HEK293 (cell line): ENCODE results near the gene NISCH.

Source experiments
- CTCF ChIA-PET: fragments of 350-600 bp; formaldehyde crosslinking; extraction: SDS; loops from one replicate; lab custom pipeline; 2021; ENCODE audit warnings: antibody characterized with exemption; lab: Yijun Ruan, JAX
- POLR2A ChIA-PET: fragments of 300-600 bp; formaldehyde crosslinking; extraction: SDS; loops from one replicate; lab custom pipeline; 2020; ENCODE audit warnings: antibody characterized with exemption, inconsistent platforms; lab: Yijun Ruan, JAX
- H3K27ac ChIP-seq: fragments of 200-500 bp; sonication (Bioruptor generic); 2 replicates; pipeline ENCODE4 v1.5.1; 2014; ENCODE audit warnings: low read depth, low read length, control low read depth, inconsistent platforms; ENCODE audit errors: extremely low read depth
- H3K36me3 ChIP-seq, 2 experiments: fragments of 200-500 bp in 1 of 2; sonication (Bioruptor generic) in 1 of 2; 1 replicate in 1 of 2; 2 replicates in 1 of 2; pipeline ENCODE4 v1.5.1; 2014 to 2017; ENCODE audit warnings: inconsistent platforms in 2 of 2, low read length in 2 of 2; ENCODE audit not compliant: control insufficient read depth in 2 of 2, insufficient read depth in 1 of 2
- H3K4me1 ChIP-seq: fragments of 200-500 bp; sonication (Bioruptor generic); 2 replicates; pipeline ENCODE4 v1.5.1; 2014; ENCODE audit warnings: mild to moderate bottlenecking, low read length, inconsistent platforms; ENCODE audit not compliant: control insufficient read depth, insufficient read depth
- H3K4me3 ChIP-seq: 2 replicates; pipeline ENCODE4 v1.5.1; 2011; ENCODE audit warnings: low read depth, mild to moderate bottlenecking, control low read depth, low read length, moderate library complexity
- H3K9me3 ChIP-seq: fragments of 200-500 bp; sonication (Bioruptor generic); 2 replicates; pipeline ENCODE4 v1.5.1; 2014; ENCODE audit warnings: low read depth, low read length, inconsistent platforms; ENCODE audit not compliant: control insufficient read depth, insufficient read depth
- HOXD13 ChIP-seq: sonication (generic); formaldehyde crosslinking; IDR thresholded peaks from 2 replicates; pipeline ENCODE4 v1.8.0; 2022; ENCODE audit warnings: missing genetic modification reagents, borderline replicate concordance
- KLF10 ChIP-seq: fragments of 450-650 bp; IDR thresholded peaks from 2 replicates; pipeline ENCODE4 v1.5.1; 2018; ENCODE audit warnings: missing biosample characterization, mild to moderate bottlenecking, missing genetic modification characterization
- MZF1 ChIP-seq: fragments of 450-650 bp; formaldehyde crosslinking; IDR thresholded peaks from 2 replicates; pipeline ENCODE4 v1.5.1; 2017; ENCODE audit warnings: missing biosample characterization, missing genetic modification characterization, borderline replicate concordance
- SETDB1 ChIP-seq: IDR thresholded peaks from one replicate; pipeline ENCODE4 v1.6.1; 2017; ENCODE audit warnings: mild to moderate bottlenecking, low read length, moderate library complexity, mixed read lengths; ENCODE audit not compliant: insufficient read length
- SP3 ChIP-seq: fragments of 450-650 bp; formaldehyde crosslinking; IDR thresholded peaks from 2 replicates; pipeline ENCODE4 v1.5.1; 2016; ENCODE audit warnings: missing biosample characterization, missing genetic modification characterization
- ZBTB20 ChIP-seq: fragments of 450-650 bp; formaldehyde crosslinking; IDR thresholded peaks from 2 replicates; pipeline ENCODE4 v1.5.1; 2016; ENCODE audit warnings: missing biosample characterization, missing genetic modification characterization
- ZBTB21 ChIP-seq: fragments of 450-650 bp; formaldehyde crosslinking; IDR thresholded peaks from 2 replicates; pipeline ENCODE4 v1.5.1; 2017; ENCODE audit warnings: missing biosample characterization, missing genetic modification characterization
- ZBTB48 ChIP-seq: fragments of 450-650 bp; formaldehyde crosslinking; IDR thresholded peaks from 2 replicates; pipeline ENCODE4 v1.5.1; 2016; ENCODE audit warnings: missing biosample characterization, missing genetic modification characterization
- ZBTB8A ChIP-seq: fragments of 450-650 bp; formaldehyde crosslinking; IDR thresholded peaks from 2 replicates; pipeline ENCODE4 v1.5.1; 2016; ENCODE audit warnings: missing biosample characterization, missing genetic modification characterization
- ZEB2 ChIP-seq: fragments of 450-650 bp; formaldehyde crosslinking; IDR thresholded peaks from 2 replicates; pipeline ENCODE4 v1.5.1; 2016; ENCODE audit warnings: missing biosample characterization, missing genetic modification characterization
- ZNF366 ChIP-seq: fragments of 450-650 bp; formaldehyde crosslinking; conservative IDR thresholded peaks from 2 replicates; pipeline ENCODE4 v1.5.1; 2016; ENCODE audit warnings: missing biosample characterization, missing genetic modification characterization
- ZNF404 ChIP-seq: fragments of 450-650 bp; formaldehyde crosslinking; IDR thresholded peaks from 2 replicates; pipeline ENCODE4 v1.5.1; 2017; ENCODE audit warnings: missing biosample characterization, missing genetic modification characterization
- ZNF48 ChIP-seq: fragments of 450-650 bp; formaldehyde crosslinking; IDR thresholded peaks from 2 replicates; pipeline ENCODE4 v1.5.1; 2016; ENCODE audit warnings: missing biosample characterization, missing genetic modification characterization
- ZNF529 ChIP-seq: fragments of 450-650 bp; formaldehyde crosslinking; IDR thresholded peaks from 2 replicates; pipeline ENCODE4 v1.5.1; 2017; ENCODE audit warnings: missing genetic modification characterization, missing biosample characterization; ENCODE audit not compliant: insufficient replicate concordance
- ZNF785 ChIP-seq: fragments of 450-650 bp; formaldehyde crosslinking; IDR thresholded peaks from 2 replicates; pipeline ENCODE4 v1.5.1; 2016; ENCODE audit warnings: missing biosample characterization, missing genetic modification characterization
- TF ChIP-seq, protein P1 (sequence below): fragments of 450-650 bp; formaldehyde crosslinking; IDR thresholded peaks from 2 replicates; pipeline ENCODE4 v1.5.1; 2016; ENCODE audit warnings: missing biosample characterization, missing genetic modification characterization
- TF ChIP-seq, protein P2 (sequence below): fragments of 450-650 bp; IDR thresholded peaks from 2 replicates; pipeline ENCODE4 v1.5.1; 2018; ENCODE audit warnings: missing biosample characterization, missing genetic modification characterization
- TF ChIP-seq, protein P3 (sequence below): fragments of 450-650 bp; formaldehyde crosslinking; IDR thresholded peaks from 2 replicates; pipeline ENCODE4 v1.5.1; 2016; ENCODE audit warnings: missing biosample characterization, missing genetic modification characterization
- TF ChIP-seq, protein P4 (sequence below): fragments of 450-650 bp; formaldehyde crosslinking; IDR thresholded peaks from 2 replicates; pipeline ENCODE4 v1.5.1; 2016; ENCODE audit warnings: missing biosample characterization, missing genetic modification characterization
- TF ChIP-seq, protein P5 (sequence below): fragments of 450-650 bp; formaldehyde crosslinking; IDR thresholded peaks from 2 replicates; pipeline ENCODE4 v1.5.1; 2016; ENCODE audit warnings: missing biosample characterization, missing genetic modification characterization
- TF ChIP-seq, protein P6 (sequence below): fragments of 450-650 bp; formaldehyde crosslinking; IDR thresholded peaks from 2 replicates; pipeline ENCODE4 v1.5.1; 2016; ENCODE audit warnings: missing biosample characterization, missing genetic modification characterization, borderline replicate concordance

Gene NISCH

DNA sequence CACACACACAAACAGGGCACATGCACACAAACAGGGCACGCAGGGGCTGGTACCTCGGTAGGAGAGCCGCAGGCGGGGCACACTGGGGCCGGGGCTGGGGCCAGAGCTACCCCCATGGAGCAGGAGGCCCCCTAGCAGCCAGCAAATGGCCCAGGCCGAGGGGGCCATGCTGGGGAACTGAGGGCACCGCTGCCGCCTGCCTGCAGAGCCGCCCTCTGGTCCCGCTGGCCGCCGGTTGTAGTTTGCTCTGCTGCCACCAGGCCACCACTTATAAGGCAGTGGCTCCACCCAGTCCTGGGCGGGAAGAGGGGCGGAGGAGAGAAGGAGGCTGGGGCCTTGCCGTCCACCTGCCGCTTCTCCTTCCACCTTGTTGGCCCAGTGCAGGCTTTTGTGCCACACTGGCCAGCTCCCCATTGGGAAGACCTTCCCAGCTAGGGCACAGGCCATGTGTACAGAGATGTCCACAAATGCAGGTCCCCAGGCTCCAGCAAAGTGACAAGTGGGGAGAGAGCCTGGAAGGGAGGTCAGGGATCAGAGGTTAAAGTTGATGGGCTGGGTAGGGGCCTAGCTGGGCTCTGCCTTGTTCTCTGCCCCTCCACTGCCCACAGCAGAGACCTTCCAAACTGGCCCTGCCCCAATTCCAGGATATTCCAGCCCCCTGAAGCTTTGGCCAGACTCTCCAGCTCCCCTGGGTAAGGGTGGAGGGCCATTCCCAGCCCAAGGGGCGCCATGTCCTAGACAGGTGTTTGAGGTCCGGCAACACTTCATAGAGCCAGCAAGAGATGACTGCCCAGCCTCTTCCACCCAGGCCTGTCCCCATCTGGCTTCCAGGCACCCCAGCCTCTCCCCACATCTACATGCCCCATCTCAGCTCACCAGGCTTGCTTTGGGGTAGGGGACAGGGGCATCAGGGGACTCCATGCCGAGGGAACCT is 10.3 kb upstream of the NISCH start, which contains the start of gene SEMA3G (continued):
- TF ChIP-seq, protein P1, sequence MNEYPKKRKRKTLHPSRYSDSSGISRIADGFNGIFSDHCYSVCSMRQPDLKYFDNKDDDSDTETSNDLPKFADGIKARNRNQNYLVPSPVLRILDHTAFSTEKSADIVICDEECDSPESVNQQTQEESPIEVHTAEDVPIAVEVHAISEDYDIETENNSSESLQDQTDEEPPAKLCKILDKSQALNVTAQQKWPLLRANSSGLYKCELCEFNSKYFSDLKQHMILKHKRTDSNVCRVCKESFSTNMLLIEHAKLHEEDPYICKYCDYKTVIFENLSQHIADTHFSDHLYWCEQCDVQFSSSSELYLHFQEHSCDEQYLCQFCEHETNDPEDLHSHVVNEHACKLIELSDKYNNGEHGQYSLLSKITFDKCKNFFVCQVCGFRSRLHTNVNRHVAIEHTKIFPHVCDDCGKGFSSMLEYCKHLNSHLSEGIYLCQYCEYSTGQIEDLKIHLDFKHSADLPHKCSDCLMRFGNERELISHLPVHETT (tag by site-specific recombination): no peak
- TF ChIP-seq ZBTB48 (tag by site-specific recombination) (no peak), KLF10 (tag by site-specific recombination) (no peak), HOXD13 (no peak), SP3 (tag by site-specific recombination) (peak; percentile 92), SETDB1 (no peak)

DNA sequence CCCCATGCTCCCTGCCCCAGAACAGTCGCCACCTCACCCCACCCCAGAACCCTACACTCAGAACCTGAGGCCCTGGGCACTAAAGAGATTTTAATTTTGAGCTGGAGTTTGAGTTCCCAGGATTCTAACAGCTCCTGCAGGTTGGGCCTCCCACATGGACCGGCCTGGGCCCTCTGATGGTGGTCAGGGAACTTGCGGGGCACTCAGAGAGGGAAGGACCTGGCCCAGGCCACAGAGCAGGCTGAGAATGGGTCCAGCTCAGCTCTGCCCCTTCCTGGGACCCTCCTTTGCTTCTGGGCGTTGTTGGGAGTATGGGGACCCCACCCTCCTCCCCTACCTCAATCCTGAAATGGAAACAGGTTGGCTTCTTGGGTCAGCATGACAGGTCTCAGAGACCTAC is 9.4 kb upstream of the NISCH start:
- POLR2A ChIA-PET: no interaction called here
- CTCF ChIA-PET: interaction anchor here (0.8 to 7.9 kb wide), 8 partner anchors 11 to 226 kb away, joined by 3 to 97 read pairs (median 5); no protein-coding TSS in a partner anchor
- H3K27ac ChIP-seq: no peak overlapping the region
- no peak for TF ChIP-seq ZEB2 (tag by site-specific recombination)
- TF ChIP-seq, protein P2, sequence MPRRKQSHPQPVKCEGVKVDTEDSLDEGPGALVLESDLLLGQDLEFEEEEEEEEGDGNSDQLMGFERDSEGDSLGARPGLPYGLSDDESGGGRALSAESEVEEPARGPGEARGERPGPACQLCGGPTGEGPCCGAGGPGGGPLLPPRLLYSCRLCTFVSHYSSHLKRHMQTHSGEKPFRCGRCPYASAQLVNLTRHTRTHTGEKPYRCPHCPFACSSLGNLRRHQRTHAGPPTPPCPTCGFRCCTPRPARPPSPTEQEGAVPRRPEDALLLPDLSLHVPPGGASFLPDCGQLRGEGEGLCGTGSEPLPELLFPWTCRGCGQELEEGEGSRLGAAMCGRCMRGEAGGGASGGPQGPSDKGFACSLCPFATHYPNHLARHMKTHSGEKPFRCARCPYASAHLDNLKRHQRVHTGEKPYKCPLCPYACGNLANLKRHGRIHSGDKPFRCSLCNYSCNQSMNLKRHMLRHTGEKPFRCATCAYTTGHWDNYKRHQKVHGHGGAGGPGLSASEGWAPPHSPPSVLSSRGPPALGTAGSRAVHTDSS: no peak
- TF ChIP-seq ZNF366 (tag by site-specific recombination): no peak
- no peak for TF ChIP-seq MZF1
- TF ChIP-seq ZNF529 (tag by site-specific recombination): no peak
- TF ChIP-seq, protein P3, sequence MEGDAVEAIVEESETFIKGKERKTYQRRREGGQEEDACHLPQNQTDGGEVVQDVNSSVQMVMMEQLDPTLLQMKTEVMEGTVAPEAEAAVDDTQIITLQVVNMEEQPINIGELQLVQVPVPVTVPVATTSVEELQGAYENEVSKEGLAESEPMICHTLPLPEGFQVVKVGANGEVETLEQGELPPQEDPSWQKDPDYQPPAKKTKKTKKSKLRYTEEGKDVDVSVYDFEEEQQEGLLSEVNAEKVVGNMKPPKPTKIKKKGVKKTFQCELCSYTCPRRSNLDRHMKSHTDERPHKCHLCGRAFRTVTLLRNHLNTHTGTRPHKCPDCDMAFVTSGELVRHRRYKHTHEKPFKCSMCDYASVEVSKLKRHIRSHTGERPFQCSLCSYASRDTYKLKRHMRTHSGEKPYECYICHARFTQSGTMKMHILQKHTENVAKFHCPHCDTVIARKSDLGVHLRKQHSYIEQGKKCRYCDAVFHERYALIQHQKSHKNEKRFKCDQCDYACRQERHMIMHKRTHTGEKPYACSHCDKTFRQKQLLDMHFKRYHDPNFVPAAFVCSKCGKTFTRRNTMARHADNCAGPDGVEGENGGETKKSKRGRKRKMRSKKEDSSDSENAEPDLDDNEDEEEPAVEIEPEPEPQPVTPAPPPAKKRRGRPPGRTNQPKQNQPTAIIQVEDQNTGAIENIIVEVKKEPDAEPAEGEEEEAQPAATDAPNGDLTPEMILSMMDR (tag by site-specific recombination): no peak
- TF ChIP-seq KLF10 (tag by site-specific recombination): no peak
- TF ChIP-seq, protein P4, sequence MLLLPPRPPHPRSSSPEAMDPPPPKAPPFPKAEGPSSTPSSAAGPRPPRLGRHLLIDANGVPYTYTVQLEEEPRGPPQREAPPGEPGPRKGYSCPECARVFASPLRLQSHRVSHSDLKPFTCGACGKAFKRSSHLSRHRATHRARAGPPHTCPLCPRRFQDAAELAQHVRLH: no peak
- TF ChIP-seq, protein P5, sequence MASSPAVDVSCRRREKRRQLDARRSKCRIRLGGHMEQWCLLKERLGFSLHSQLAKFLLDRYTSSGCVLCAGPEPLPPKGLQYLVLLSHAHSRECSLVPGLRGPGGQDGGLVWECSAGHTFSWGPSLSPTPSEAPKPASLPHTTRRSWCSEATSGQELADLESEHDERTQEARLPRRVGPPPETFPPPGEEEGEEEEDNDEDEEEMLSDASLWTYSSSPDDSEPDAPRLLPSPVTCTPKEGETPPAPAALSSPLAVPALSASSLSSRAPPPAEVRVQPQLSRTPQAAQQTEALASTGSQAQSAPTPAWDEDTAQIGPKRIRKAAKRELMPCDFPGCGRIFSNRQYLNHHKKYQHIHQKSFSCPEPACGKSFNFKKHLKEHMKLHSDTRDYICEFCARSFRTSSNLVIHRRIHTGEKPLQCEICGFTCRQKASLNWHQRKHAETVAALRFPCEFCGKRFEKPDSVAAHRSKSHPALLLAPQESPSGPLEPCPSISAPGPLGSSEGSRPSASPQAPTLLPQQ (tag by site-specific recombination): no peak
- no peak for TF ChIP-seq ZBTB8A (tag by site-specific recombination)
- TF ChIP-seq ZNF404 (tag by site-specific recombination): no peak
- no peak for TF ChIP-seq ZNF48 (tag by site-specific recombination)
- no peak for TF ChIP-seq ZBTB20
- TF ChIP-seq, protein P6, sequence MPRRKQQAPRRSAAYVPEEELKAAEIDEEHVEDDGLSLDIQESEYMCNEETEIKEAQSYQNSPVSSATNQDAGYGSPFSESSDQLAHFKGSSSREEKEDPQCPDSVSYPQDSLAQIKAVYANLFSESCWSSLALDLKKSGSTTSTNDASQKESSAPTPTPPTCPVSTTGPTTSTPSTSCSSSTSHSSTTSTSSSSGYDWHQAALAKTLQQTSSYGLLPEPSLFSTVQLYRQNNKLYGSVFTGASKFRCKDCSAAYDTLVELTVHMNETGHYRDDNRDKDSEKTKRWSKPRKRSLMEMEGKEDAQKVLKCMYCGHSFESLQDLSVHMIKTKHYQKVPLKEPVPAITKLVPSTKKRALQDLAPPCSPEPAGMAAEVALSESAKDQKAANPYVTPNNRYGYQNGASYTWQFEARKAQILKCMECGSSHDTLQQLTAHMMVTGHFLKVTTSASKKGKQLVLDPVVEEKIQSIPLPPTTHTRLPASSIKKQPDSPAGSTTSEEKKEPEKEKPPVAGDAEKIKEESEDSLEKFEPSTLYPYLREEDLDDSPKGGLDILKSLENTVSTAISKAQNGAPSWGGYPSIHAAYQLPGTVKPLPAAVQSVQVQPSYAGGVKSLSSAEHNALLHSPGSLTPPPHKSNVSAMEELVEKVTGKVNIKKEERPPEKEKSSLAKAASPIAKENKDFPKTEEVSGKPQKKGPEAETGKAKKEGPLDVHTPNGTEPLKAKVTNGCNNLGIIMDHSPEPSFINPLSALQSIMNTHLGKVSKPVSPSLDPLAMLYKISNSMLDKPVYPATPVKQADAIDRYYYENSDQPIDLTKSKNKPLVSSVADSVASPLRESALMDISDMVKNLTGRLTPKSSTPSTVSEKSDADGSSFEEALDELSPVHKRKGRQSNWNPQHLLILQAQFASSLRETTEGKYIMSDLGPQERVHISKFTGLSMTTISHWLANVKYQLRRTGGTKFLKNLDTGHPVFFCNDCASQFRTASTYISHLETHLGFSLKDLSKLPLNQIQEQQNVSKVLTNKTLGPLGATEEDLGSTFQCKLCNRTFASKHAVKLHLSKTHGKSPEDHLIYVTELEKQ (tag by site-specific recombination): no peak
- TF ChIP-seq ZNF785 (tag by site-specific recombination): no peak
- TF ChIP-seq ZBTB21: no peak
- H3K4me1 ChIP-seq: no peaks in the 10 kb centered on the region
- H3K36me3 ChIP-seq: no peaks in the 10 kb centered on the region
- H3K4me3 ChIP-seq: no peak overlapping the region
- no peaks in the 10 kb centered on the region for H3K9me3 ChIP-seq
